ENCODE data around the gene C14orf180. TPM values are rescaled to one million over a fixed set of nuclear protein-coding genes. Genes with fewer than 3 reads are reported as not detected.

C14orf180 gene
- total RNA-seq, 1 experiment from 2014 or later, result not detected

DNA sequence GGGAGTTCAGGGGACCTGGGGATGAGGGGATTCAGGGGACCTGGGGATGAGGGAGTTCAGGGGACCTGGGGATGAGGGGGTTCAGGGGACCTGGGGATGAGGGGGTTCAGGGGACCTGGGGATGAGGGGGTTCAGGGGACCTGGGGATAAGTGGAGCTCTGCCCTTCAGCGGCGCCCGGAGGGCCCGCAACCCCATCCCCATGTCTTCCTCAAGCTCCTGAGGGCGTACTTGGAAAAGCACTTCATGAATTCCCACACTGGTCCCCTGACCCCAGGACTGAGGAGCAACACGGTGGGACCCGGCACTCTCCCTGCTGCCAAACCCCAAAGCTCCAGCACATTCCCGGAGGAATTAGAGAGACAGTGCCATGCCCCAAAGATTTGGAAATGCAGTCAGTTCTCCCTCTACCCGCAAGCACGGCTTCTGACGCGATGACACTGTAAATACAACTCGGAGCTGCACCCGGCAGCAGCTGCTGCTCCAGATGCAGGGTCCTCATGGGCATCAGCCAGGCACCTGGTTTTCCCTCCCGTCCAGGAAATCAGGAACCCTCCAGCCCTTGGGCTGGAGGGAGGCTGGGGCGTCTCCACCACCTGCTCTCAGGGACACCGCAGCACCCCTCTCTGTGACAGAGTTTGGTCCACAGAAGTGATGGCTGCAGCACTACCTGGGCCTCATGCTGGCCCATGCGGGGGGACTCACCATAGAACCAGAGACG lies 32.8 kb upstream of the C14orf180 start:
- Histone ChIP-seq H2AFZ (no peak overlapping the region), H3K4me2 (no peak overlapping the region), H3K9me2 (ENCODE audit: insufficient read depth) (no peaks in the 10 kb centered on the region), H3K79me2 (ENCODE audit: low read depth) (no peaks in the 10 kb centered on the region), H4K20me1 (ENCODE audit: insufficient read depth) (no peaks in the 10 kb centered on the region), H3K27ac (no peak overlapping the region), H3K36me3 (ENCODE audit: low read depth) (no peaks in the 10 kb centered on the region), H3K27me3 (ENCODE audit: insufficient read depth, low read depth) (peaks cover 94% of the 10 kb centered on the region), H3K4me1 (replicated peaks; ENCODE audit: insufficient read depth) (no peaks in the 10 kb centered on the region), H3K4me3 (no peak overlapping the region), H3K9me3 (ENCODE audit: insufficient read depth, low read depth) (no peaks in the 10 kb centered on the region), H3F3A (ENCODE audit: insufficient read depth, low read depth) (no peaks in the 10 kb centered on the region)
- CTCF ChIA-PET, result no interaction called here
- TF ChIP-seq CTCF (conservative IDR thresholded peaks at IDR 0.05), result no peak
- no peak for DNase-seq
- BruUV-seq (replicated peaks), result no TSS peak
- POLR2A ChIA-PET (ENCODE audit: unreplicated experiment), result no interaction called here
- intact Hi-C loops (cut with micrococcal nuclease; ENCODE audit: unreplicated experiment), result no loop called here

GRCh38 chr14:104547310-104547997 lies 32.1 kb upstream of the C14orf180 start:
- no peaks in the 10 kb centered on the region for H3K9me3 ChIP-seq (ENCODE audit: insufficient read depth, low read depth)
- POLR2A ChIA-PET (ENCODE audit: unreplicated experiment), result no interaction called here

GRCh38 chr14:104547998-104548700 lies 31.4 kb upstream of the C14orf180 start:
- no peaks in the 10 kb centered on the region for H3F3A ChIP-seq (ENCODE audit: insufficient read depth, low read depth)
- peaks cover 94% of the 10 kb centered on the region for H3K27me3 ChIP-seq (ENCODE audit: insufficient read depth, low read depth)
- BruUV-seq (replicated peaks), result no TSS peak
- H3K4me2 ChIP-seq, result no peak overlapping the region
- H3K27ac ChIP-seq, result no peak overlapping the region
- H4K20me1 ChIP-seq (ENCODE audit: insufficient read depth), result no peaks in the 10 kb centered on the region
- no peaks in the 10 kb centered on the region for H3K4me1 ChIP-seq (replicated peaks; ENCODE audit: insufficient read depth)
- no peaks in the 10 kb centered on the region for H3K9me3 ChIP-seq (ENCODE audit: insufficient read depth, low read depth)
- DNase-seq, result no peak
- H3K4me3 ChIP-seq, result no peak overlapping the region
- intact Hi-C loops (cut with micrococcal nuclease; ENCODE audit: unreplicated experiment), result no loop called here
- H3K9me2 ChIP-seq (ENCODE audit: insufficient read depth), result no peaks in the 10 kb centered on the region
- CTCF ChIA-PET, result no interaction called here
- no peak overlapping the region for H2AFZ ChIP-seq
- no peak for TF ChIP-seq CTCF (conservative IDR thresholded peaks at IDR 0.05)
- no peak for TF ChIP-seq EZH2 (IDR thresholded peaks at IDR 0.05; ENCODE audit: low read depth)
- POLR2A ChIA-PET (ENCODE audit: unreplicated experiment), result no interaction called here
- H3K79me2 ChIP-seq (ENCODE audit: low read depth), result no peaks in the 10 kb centered on the region
- H3K36me3 ChIP-seq (ENCODE audit: low read depth), result no peaks in the 10 kb centered on the region

More at GRCh38 chr14:104547310-104547997, 32.1 kb upstream of the C14orf180 start:
- TF ChIP-seq CTCF (conservative IDR thresholded peaks at IDR 0.05) (no peak), EZH2 (IDR thresholded peaks at IDR 0.05; ENCODE audit: low read depth) (no peak)
- Histone ChIP-seq H3F3A (ENCODE audit: insufficient read depth, low read depth) (no peaks in the 10 kb centered on the region), H3K4me1 (replicated peaks; ENCODE audit: insufficient read depth) (no peaks in the 10 kb centered on the region), H3K27me3 (ENCODE audit: insufficient read depth, low read depth) (peaks cover 94% of the 10 kb centered on the region), H3K9me2 (ENCODE audit: insufficient read depth) (no peaks in the 10 kb centered on the region), H3K27ac (no peak overlapping the region), H4K20me1 (ENCODE audit: insufficient read depth) (no peaks in the 10 kb centered on the region), H3K4me3 (no peak overlapping the region), H3K79me2 (ENCODE audit: low read depth) (no peaks in the 10 kb centered on the region), H3K4me2 (no peak overlapping the region), H3K36me3 (ENCODE audit: low read depth) (no peaks in the 10 kb centered on the region), H2AFZ (no peak overlapping the region)
- no peak for DNase-seq
- no TSS peak for BruUV-seq (replicated peaks)
- intact Hi-C loops (cut with micrococcal nuclease; ENCODE audit: unreplicated experiment), result no loop called here
- CTCF ChIA-PET, result no interaction called here
